HEK293 (cell line): Measurements from ENCODE around the gene TGFB1.

ENCODE experiments used
- BCL11A ChIP-seq: fragments of 450-650 bp; formaldehyde crosslinking; IDR thresholded peaks from 2 replicates; pipeline ENCODE4 v1.5.1; 2016; ENCODE audit warnings: low read depth, missing biosample characterization, missing genetic modification characterization
- CTCF ChIP-seq: fragments of 450-650 bp; formaldehyde crosslinking; IDR thresholded peaks from 2 replicates; pipeline ENCODE4 v1.5.1; 2016; ENCODE audit warnings: missing biosample characterization, missing genetic modification characterization
- EGR2 ChIP-seq: fragments of 450-650 bp; formaldehyde crosslinking; IDR thresholded peaks from 2 replicates; pipeline ENCODE4 v1.5.1; 2016; ENCODE audit warnings: low read depth, missing biosample characterization, missing genetic modification characterization
- KLF7 ChIP-seq: fragments of 450-650 bp; formaldehyde crosslinking; IDR thresholded peaks from 2 replicates; pipeline ENCODE4 v1.5.1; 2016; ENCODE audit warnings: missing biosample characterization, missing genetic modification characterization, borderline replicate concordance
- OVOL3 ChIP-seq: fragments of 450-650 bp; formaldehyde crosslinking; IDR thresholded peaks from 2 replicates; pipeline ENCODE4 v1.5.1; 2016; ENCODE audit warnings: missing biosample characterization, missing genetic modification characterization
- REST ChIP-seq: fragments of 450-650 bp; formaldehyde crosslinking; IDR thresholded peaks from 2 replicates; pipeline ENCODE4 v1.5.1; 2016; ENCODE audit warnings: missing biosample characterization, missing genetic modification characterization
- YY1 ChIP-seq: fragments of 450-650 bp; formaldehyde crosslinking; IDR thresholded peaks from 2 replicates; pipeline ENCODE4 v1.5.1; 2018; ENCODE audit warnings: missing biosample characterization, missing genetic modification characterization
- ZNF341 ChIP-seq: fragments of 450-650 bp; formaldehyde crosslinking; IDR thresholded peaks from 2 replicates; pipeline ENCODE4; 2016; ENCODE audit warnings: low read depth, missing biosample characterization, missing genetic modification characterization
- ZNF529 ChIP-seq: fragments of 450-650 bp; formaldehyde crosslinking; IDR thresholded peaks from 2 replicates; pipeline ENCODE4 v1.5.1; 2017; ENCODE audit warnings: missing genetic modification characterization, missing biosample characterization; ENCODE audit not compliant: insufficient replicate concordance
- ZNF544 ChIP-seq: fragments of 450-650 bp; formaldehyde crosslinking; IDR thresholded peaks from 2 replicates; pipeline ENCODE4 v1.5.0; 2017; ENCODE audit warnings: missing biosample characterization, missing genetic modification characterization
- ZNF561 ChIP-seq: fragments of 450-650 bp; IDR thresholded peaks from 2 replicates; pipeline ENCODE4 v1.5.1; 2018; ENCODE audit warnings: missing biosample characterization, missing genetic modification characterization, borderline replicate concordance
- ZNF776 ChIP-seq: fragments of 450-650 bp; formaldehyde crosslinking; IDR thresholded peaks from 2 replicates; pipeline ENCODE4 v1.5.0; 2017; ENCODE audit warnings: missing biosample characterization, missing genetic modification characterization, borderline replicate concordance
- ZNF830 ChIP-seq: fragments of 450-650 bp; IDR thresholded peaks from 2 replicates; pipeline ENCODE4 v1.5.0; 2018; ENCODE audit warnings: missing biosample characterization, missing genetic modification characterization, low read depth, mild to moderate bottlenecking, moderate library complexity
- ZNF837 ChIP-seq: fragments of 450-650 bp; formaldehyde crosslinking; IDR thresholded peaks from 2 replicates; pipeline ENCODE4 v1.5.1; 2016; ENCODE audit warnings: missing biosample characterization, missing genetic modification characterization

- TF ChIP-seq ZNF837: no peak
- TF ChIP-seq BCL11A: no peak
- no peak for TF ChIP-seq ZNF341 (tag by site-specific recombination)
- no peak for TF ChIP-seq ZNF830 (tag by site-specific recombination)
- no peak for TF ChIP-seq CTCF (tag by site-specific recombination)
- no peak for TF ChIP-seq KLF7
- no peak for TF ChIP-seq REST (tag by site-specific recombination)
- no peak for TF ChIP-seq ZNF544
- no peak for TF ChIP-seq OVOL3 (tag by site-specific recombination)
- no peak for TF ChIP-seq EGR2 (tag by site-specific recombination)
- TF ChIP-seq ZNF529: no peak
- no peak for TF ChIP-seq ZNF561
- no peak for TF ChIP-seq ZNF776 (tag by site-specific recombination)
- TF ChIP-seq YY1: no peak
Measured at GRCh38 chr19:41320568-41320967, 33.2 kb downstream of the TGFB1 start.
